IMR-90 (cell line): ENCODE data around the gene RGMA. TPM values are rescaled to one million over a fixed set of nuclear protein-coding genes. Genes with fewer than 3 reads are reported as not detected.

ENCODE experiments used
- ATAC-seq: fragments of 200-7000 bp; cut with Tn5 transposase; 2 replicates; pipeline ENCODE4 v1.9.1; 2020; ENCODE audit warnings: low read depth, mild to moderate bottlenecking, moderate library complexity
- BruUV-seq: library from RNA; stranded (reverse); fragments of 400-500 nt; replicated peaks from 2 replicates; lab custom pipeline; 2021; lab: Mats Ljungman, UMichigan
- CTCF ChIA-PET: fragments of 300-600 bp; formaldehyde crosslinking; extraction: SDS; loops from one replicate; lab custom pipeline; 2021; ENCODE audit warnings: antibody characterized with exemption; lab: Yijun Ruan, JAX
- POLR2A ChIA-PET: fragments of 300-600 bp; sonication (Branson Sonifier 250); formaldehyde crosslinking; loops from one replicate; lab custom pipeline; 2022; ENCODE audit warnings: antibody characterized with exemption; ENCODE audit not compliant: unreplicated experiment; lab: Charles Lee
- DNase-seq: peaks from one replicate; pipeline ENCODE4 v3.0.0; 2013
- H2AFZ ChIP-seq: replicated peaks from 2 replicates; pipeline ENCODE3; 2013; ENCODE audit warnings: low read length, mild to moderate bottlenecking; ENCODE audit not compliant: poor library complexity
- H2AK5ac ChIP-seq: 2 replicates; pipeline ENCODE4 v1.6.1; 2013; ENCODE audit warnings: low read depth, low read length, inconsistent platforms
- H2AK9ac ChIP-seq: replicated peaks from 2 replicates; pipeline ENCODE3; 2013; ENCODE audit warnings: mild to moderate bottlenecking, low read depth, low read length, moderate library complexity; ENCODE audit not compliant: poor library complexity
- H2BK120ac ChIP-seq: 2 replicates; pipeline ENCODE4 v1.6.1; 2013; ENCODE audit warnings: low read depth, low read length, inconsistent platforms
- H2BK15ac ChIP-seq: 3 replicates; pipeline ENCODE4 v1.6.1; 2013; ENCODE audit warnings: low read depth, low read length, inconsistent platforms
- H2BK20ac ChIP-seq: 2 replicates; pipeline ENCODE4 v1.6.1; 2013; ENCODE audit warnings: low read depth, mild to moderate bottlenecking, inconsistent platforms, low read length, moderate library complexity
- H2BK5ac ChIP-seq: 2 replicates; pipeline ENCODE4 v1.6.1; 2013; ENCODE audit warnings: mild to moderate bottlenecking, low read depth, low read length, inconsistent platforms; ENCODE audit not compliant: poor library complexity, severe bottlenecking
- H3K14ac ChIP-seq: replicated peaks from 2 replicates; pipeline ENCODE4 v1.6.1; 2013; ENCODE audit warnings: low read depth, low read length, inconsistent platforms
- H3K18ac ChIP-seq: 2 replicates; pipeline ENCODE4 v1.6.1; 2013; ENCODE audit warnings: low read depth, low read length, control low read depth
- H3K23ac ChIP-seq: 2 replicates; pipeline ENCODE4 v1.6.1; 2013; ENCODE audit warnings: low read depth, low read length, inconsistent platforms
- H3K27ac ChIP-seq: 2 replicates; pipeline ENCODE4 v1.5.1; 2013; ENCODE audit warnings: mild to moderate bottlenecking, control low read depth, low read length; ENCODE audit not compliant: insufficient read depth
- H3K27me3 ChIP-seq: 2 replicates; pipeline ENCODE4 v1.6.1; 2013; ENCODE audit warnings: low read length; ENCODE audit not compliant: control insufficient read depth, insufficient read depth
- H3K36me3 ChIP-seq: 2 replicates; pipeline ENCODE4 v1.6.1; 2013; ENCODE audit warnings: low read length, mixed read lengths; ENCODE audit not compliant: control insufficient read depth, insufficient read depth
- H3K4ac ChIP-seq: 2 replicates; pipeline ENCODE4 v1.6.1; 2013; ENCODE audit warnings: low read depth, low read length, inconsistent platforms
- H3K4me1 ChIP-seq: 2 replicates; pipeline ENCODE4 v1.6.1; 2013; ENCODE audit warnings: low read length, mixed read lengths; ENCODE audit not compliant: control insufficient read depth, insufficient read depth
- H3K4me2 ChIP-seq: 2 replicates; pipeline ENCODE4 v1.6.1; 2013; ENCODE audit warnings: low read depth, mild to moderate bottlenecking, control low read depth, low read length, moderate library complexity
- H3K4me3 ChIP-seq: 2 replicates; pipeline ENCODE4 v1.5.1; 2013; ENCODE audit warnings: low read depth, mild to moderate bottlenecking, control low read depth, low read length, moderate library complexity; ENCODE audit not compliant: insufficient read depth
- H3K56ac ChIP-seq: 2 replicates; pipeline ENCODE4 v1.6.1; 2013; ENCODE audit warnings: low read length, inconsistent platforms; ENCODE audit not compliant: insufficient read depth; ENCODE audit errors: extremely low read depth
- H3K79me1 ChIP-seq, 2 experiments: 2 replicates each; pipeline ENCODE4 v1.6.1; 2013; ENCODE audit warnings: low read length in 2 of 2, inconsistent platforms in 1 of 2, low read depth in 1 of 2
- H3K9ac ChIP-seq: 2 replicates; pipeline ENCODE4 v1.6.1; 2013; ENCODE audit warnings: low read depth, low read length, control low read depth
- H3K9me1 ChIP-seq: 2 replicates; pipeline ENCODE4 v1.6.1; 2013; ENCODE audit warnings: low read length, inconsistent platforms; ENCODE audit not compliant: insufficient read depth
- H3K9me3 ChIP-seq: 2 replicates; pipeline ENCODE4 v1.6.1; 2013; ENCODE audit warnings: low read length; ENCODE audit not compliant: control insufficient read depth, insufficient read depth
- H4K20me1 ChIP-seq: 2 replicates; pipeline ENCODE4 v1.6.1; 2013; ENCODE audit warnings: low read length, inconsistent platforms; ENCODE audit not compliant: insufficient read depth
- H4K5ac ChIP-seq: 2 replicates; pipeline ENCODE4 v1.6.1; 2013; ENCODE audit warnings: mild to moderate bottlenecking, low read depth, low read length, control low read depth
- H4K8ac ChIP-seq, 2 experiments: 2 replicates each; pipeline ENCODE4 v1.6.1; 2013; ENCODE audit warnings: low read depth in 2 of 2, low read length in 2 of 2, control low read depth in 1 of 2, inconsistent platforms in 1 of 2
- H4K91ac ChIP-seq: 2 replicates; pipeline ENCODE4 v1.6.1; 2013; ENCODE audit warnings: low read depth, low read length, inconsistent platforms; ENCODE audit not compliant: insufficient read depth
- BHLHE40 ChIP-seq: fragments of 150-350 bp; IDR thresholded peaks from 2 replicates; pipeline ENCODE4 v1.6.1; 2016; ENCODE audit warnings: mild to moderate bottlenecking, low read depth, low read length
- CEBPB ChIP-seq: IDR thresholded peaks from 2 replicates; pipeline ENCODE4 v1.6.1; 2012; ENCODE audit warnings: low read depth, low read length, improper control_type of control experiment
- CHD1 ChIP-seq: IDR thresholded peaks from 2 replicates; pipeline ENCODE4 v1.6.1; 2012; ENCODE audit warnings: low read depth, low read length, improper control_type of control experiment
- ELK1 ChIP-seq: fragments of 150-350 bp; IDR thresholded peaks from 2 replicates; pipeline ENCODE4 v1.6.1; 2016; ENCODE audit warnings: low read depth, mild to moderate bottlenecking, low read length, moderate library complexity, borderline replicate concordance
- FOS ChIP-seq: fragments of 150-350 bp; IDR thresholded peaks from 2 replicates; pipeline ENCODE4 v1.6.1; 2016; ENCODE audit warnings: low read depth, low read length
- MAFK ChIP-seq: IDR thresholded peaks from 2 replicates; pipeline ENCODE4 v1.6.1; 2012; ENCODE audit warnings: low read depth, low read length, improper control_type of control experiment
- MAZ ChIP-seq: IDR thresholded peaks from 2 replicates; pipeline ENCODE4 v1.6.1; 2012; ENCODE audit warnings: low read depth, mild to moderate bottlenecking, low read length, improper control_type of control experiment, moderate library complexity, borderline replicate concordance
- MXI1 ChIP-seq: IDR thresholded peaks from 2 replicates; pipeline ENCODE4 v1.6.1; 2012; ENCODE audit warnings: low read depth, mild to moderate bottlenecking, low read length, moderate library complexity, borderline replicate concordance
- NFE2L2 ChIP-seq: fragments of 150-350 bp; IDR thresholded peaks from 2 replicates; pipeline ENCODE4 v1.6.1; 2016; ENCODE audit warnings: low read depth, mild to moderate bottlenecking, low read length
- POLR2A ChIP-seq: IDR thresholded peaks from 2 replicates; pipeline ENCODE4 v1.6.1; 2012; ENCODE audit warnings: mild to moderate bottlenecking, low read depth, low read length
- RAD21 ChIP-seq: IDR thresholded peaks from 2 replicates; pipeline ENCODE4 v1.6.1; 2012; ENCODE audit warnings: low read length, improper control_type of control experiment
- RCOR1 ChIP-seq: IDR thresholded peaks from 2 replicates; pipeline ENCODE4 v1.6.1; 2012; ENCODE audit warnings: mild to moderate bottlenecking, low read length, improper control_type of control experiment; ENCODE audit not compliant: insufficient replicate concordance
- RFX5 ChIP-seq: IDR thresholded peaks from 2 replicates; pipeline ENCODE4 v1.8.0; 2012; ENCODE audit warnings: low read depth, mild to moderate bottlenecking, low read length, moderate library complexity
- SMC3 ChIP-seq: fragments of 150-350 bp; IDR thresholded peaks from 2 replicates; pipeline ENCODE4 v1.6.1; 2016; ENCODE audit warnings: low read depth, mild to moderate bottlenecking, antibody characterized with exemption, low read length, moderate library complexity
- WGBS, 2 experiments: methylation state at CpG; one replicate each; pipeline versions ENCODE4 v1.1.5 to v1.1.7; 2013; ENCODE audit warnings: missing lambda C conversion rate in 2 of 2; ENCODE audit not compliant: insufficient read length in 1 of 2; ENCODE audit errors: extremely low coverage in 2 of 2; 5-methylcytosine and 5-hydroxymethylcytosine counted together
- dilution Hi-C: fragments of 300-500 bp; cut with HindIII; formaldehyde crosslinking; loops from one replicate; pipeline ENCODE4 v1.14.3; 2018; ENCODE audit warnings: low sequenced_read_pairs; ENCODE audit not compliant: unreplicated experiment
- in situ Hi-C: fragments of 300-500 bp; cut with MboI; formaldehyde crosslinking; loops from 3 replicates; pipeline ENCODE4 v1.14.3; 2019; ENCODE audit warnings: low sequenced_read_pairs, inconsistent platforms, mixed read lengths
- intact Hi-C: fragments of 100-400 bp; cut with micrococcal nuclease; formaldehyde crosslinking; loops from 2 replicates; pipeline ENCODE4 v1.10.0; 2022
- polyA plus RNA-seq, 3 experiments: library from polyadenylated mRNA; depleted of rRNA; stranded (reverse); fragments of >200 nt; gene quantifications; 2 replicates each; pipeline ENCODE4 v1.2.3, GENCODE V29; 2012; ENCODE audit warnings: low replicate concordance in 1 of 3
- total RNA-seq: library from RNA; depleted of rRNA; stranded (reverse); fragments of >200 nt; gene quantifications from 2 replicates; pipeline ENCODE4 v1.2.3, GENCODE V29; 2012
- TF ChIP-seq, protein P1 (sequence below): conservative IDR thresholded peaks from 2 replicates; pipeline ENCODE4 v1.5.1; 2012; ENCODE audit warnings: mild to moderate bottlenecking, low read depth, low read length, improper control_type of control experiment
- TF ChIP-seq, protein P2 (sequence below): fragments of 150-350 bp; IDR thresholded peaks from 2 replicates; pipeline ENCODE4 v1.6.1; 2017; ENCODE audit warnings: mild to moderate bottlenecking, antibody characterized with exemption, low read length, low read depth

The RGMA gene
- total and polyA plus RNA-seq, 2 of the 4 experiments (the other 2 are of a cell fraction): 0.18 to 0.26 TPM

GRCh38 chr15:93076217-93076616 lies 12.8 kb downstream of the RGMA start:
- Histone ChIP-seq H2BK20ac (no peak overlapping the region), H3K4ac (no peak overlapping the region), H3K4me3 (no peak overlapping the region), H4K5ac (no peak overlapping the region), H3K27ac (no peak overlapping the region), H2AK9ac (no peak overlapping the region), H3K4me2 (no peak overlapping the region), H3K79me1 (no peaks in the 10 kb centered on the region), H2AFZ (no peak overlapping the region), H3K56ac (no peak overlapping the region), H3K14ac (no peak overlapping the region), H2BK5ac (no peak overlapping the region), H2BK15ac (no peak overlapping the region), H2BK120ac (no peak overlapping the region), H3K23ac (no peak overlapping the region), H2AK5ac (no peak overlapping the region), H3K4me1 (no peaks in the 10 kb centered on the region; the same call in 1 of the 2 replicates), H3K9ac (no peak overlapping the region), H3K27me3 (peaks cover 44% of the 10 kb centered on the region), H4K20me1 (no peaks in the 10 kb centered on the region), H3K18ac (no peak overlapping the region), H3K9me3 (no peaks in the 10 kb centered on the region), H4K8ac (no peak overlapping the region), H4K91ac (no peak overlapping the region), H3K36me3 (no peaks in the 10 kb centered on the region), H3K9me1 (no peaks in the 10 kb centered on the region)
- ChIA-PET CTCF (no interaction called here), POLR2A (no interaction called here)
- WGBS, 2 experiments: no CpG with 5 or more reads among the region's 1 CpG
- ATAC-seq: no peak
- intact Hi-C loops (no loop called here), dilution Hi-C loops (no loop called here), in situ Hi-C loops (no loop called here)
- no TSS peak for BruUV-seq
- TF ChIP-seq, protein P1, sequence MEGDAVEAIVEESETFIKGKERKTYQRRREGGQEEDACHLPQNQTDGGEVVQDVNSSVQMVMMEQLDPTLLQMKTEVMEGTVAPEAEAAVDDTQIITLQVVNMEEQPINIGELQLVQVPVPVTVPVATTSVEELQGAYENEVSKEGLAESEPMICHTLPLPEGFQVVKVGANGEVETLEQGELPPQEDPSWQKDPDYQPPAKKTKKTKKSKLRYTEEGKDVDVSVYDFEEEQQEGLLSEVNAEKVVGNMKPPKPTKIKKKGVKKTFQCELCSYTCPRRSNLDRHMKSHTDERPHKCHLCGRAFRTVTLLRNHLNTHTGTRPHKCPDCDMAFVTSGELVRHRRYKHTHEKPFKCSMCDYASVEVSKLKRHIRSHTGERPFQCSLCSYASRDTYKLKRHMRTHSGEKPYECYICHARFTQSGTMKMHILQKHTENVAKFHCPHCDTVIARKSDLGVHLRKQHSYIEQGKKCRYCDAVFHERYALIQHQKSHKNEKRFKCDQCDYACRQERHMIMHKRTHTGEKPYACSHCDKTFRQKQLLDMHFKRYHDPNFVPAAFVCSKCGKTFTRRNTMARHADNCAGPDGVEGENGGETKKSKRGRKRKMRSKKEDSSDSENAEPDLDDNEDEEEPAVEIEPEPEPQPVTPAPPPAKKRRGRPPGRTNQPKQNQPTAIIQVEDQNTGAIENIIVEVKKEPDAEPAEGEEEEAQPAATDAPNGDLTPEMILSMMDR: no peak
- no peak for TF ChIP-seq MAFK
- TF ChIP-seq RAD21: no peak
- TF ChIP-seq MXI1: no peak
- TF ChIP-seq RCOR1: no peak
- TF ChIP-seq BHLHE40: no peak
- no peak for TF ChIP-seq CHD1
- TF ChIP-seq NFE2L2: no peak
- TF ChIP-seq MAZ: no peak
- TF ChIP-seq POLR2A: no peak
- TF ChIP-seq, protein P2, sequence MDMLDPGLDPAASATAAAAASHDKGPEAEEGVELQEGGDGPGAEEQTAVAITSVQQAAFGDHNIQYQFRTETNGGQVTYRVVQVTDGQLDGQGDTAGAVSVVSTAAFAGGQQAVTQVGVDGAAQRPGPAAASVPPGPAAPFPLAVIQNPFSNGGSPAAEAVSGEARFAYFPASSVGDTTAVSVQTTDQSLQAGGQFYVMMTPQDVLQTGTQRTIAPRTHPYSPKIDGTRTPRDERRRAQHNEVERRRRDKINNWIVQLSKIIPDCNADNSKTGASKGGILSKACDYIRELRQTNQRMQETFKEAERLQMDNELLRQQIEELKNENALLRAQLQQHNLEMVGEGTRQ: no peak
- no peak for TF ChIP-seq FOS
- TF ChIP-seq SMC3: no peak
- no peak for TF ChIP-seq CEBPB
- no peak for TF ChIP-seq ELK1
- no peak for TF ChIP-seq RFX5
- no peak for DNase-seq
